ENCODE data around the gene RND3. TPM values are rescaled to one million over a fixed set of nuclear protein-coding genes. Genes with fewer than 3 reads are reported as not detected.

RND3 gene
- total RNA-seq, 2 experiments from 2014 or later, result not detected

DNA sequence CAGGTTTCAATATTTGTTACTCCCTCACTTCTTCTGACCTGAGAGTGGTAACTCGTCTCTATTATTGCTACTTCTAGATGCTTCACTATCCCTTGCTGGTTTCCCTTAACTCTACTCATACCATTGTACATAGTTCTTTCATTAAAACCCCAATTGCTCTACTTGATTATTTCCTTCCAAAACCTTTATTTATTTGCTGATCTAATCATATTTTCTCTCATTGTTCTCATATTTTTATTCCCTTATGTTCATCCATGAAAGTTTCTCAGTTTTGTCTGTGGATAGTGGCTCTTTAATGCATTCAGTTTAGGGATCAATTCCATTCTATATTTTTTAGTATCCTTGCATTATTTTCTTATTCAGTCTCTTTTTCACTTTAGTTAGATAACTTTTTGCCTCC, 42.1 kb downstream of the RND3 start:
- ChIA-PET CTCF (interaction anchor here (0.6 kb wide), 1 partner anchor 761 kb away, joined by 3 read pairs; no protein-coding TSS in a partner anchor), POLR2A (no interaction called here)
- ATAC-seq (no peak), DNase-seq (no peak)
- Mint-ChIP-seq H3K4me1 (no peaks in the 10 kb centered on the region), H3K27me3 (no peaks in the 10 kb centered on the region), H3K27ac (no peak overlapping the region), H3K4me3 (no peak overlapping the region), H3K9me3 (ENCODE audit: low read depth) (no peaks in the 10 kb centered on the region), H3K36me3 (ENCODE audit: low read depth) (no peaks in the 10 kb centered on the region)
- intact Hi-C loops (cut with DNase I, micrococcal nuclease), result no loop called here

DNA sequence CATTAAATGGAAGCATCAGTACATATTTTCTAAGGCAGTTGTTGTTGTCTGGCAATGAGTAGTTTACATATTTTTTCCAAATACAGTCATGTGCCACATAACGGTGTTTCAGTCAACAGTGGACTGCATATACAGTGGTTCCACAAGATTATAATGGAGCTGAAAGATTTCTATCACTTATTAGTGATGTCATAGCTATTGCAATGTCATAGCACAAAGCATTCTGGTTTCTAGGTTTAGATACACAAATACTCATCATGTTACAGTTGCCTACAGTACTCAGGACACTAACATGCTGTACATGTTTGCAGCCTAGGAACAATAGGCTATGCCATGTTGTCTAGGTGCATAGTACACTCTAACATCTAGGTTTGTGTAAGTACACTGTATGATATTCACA, 45.0 kb downstream of the RND3 start:
- CTCF ChIA-PET, result no interaction called here

DNA sequence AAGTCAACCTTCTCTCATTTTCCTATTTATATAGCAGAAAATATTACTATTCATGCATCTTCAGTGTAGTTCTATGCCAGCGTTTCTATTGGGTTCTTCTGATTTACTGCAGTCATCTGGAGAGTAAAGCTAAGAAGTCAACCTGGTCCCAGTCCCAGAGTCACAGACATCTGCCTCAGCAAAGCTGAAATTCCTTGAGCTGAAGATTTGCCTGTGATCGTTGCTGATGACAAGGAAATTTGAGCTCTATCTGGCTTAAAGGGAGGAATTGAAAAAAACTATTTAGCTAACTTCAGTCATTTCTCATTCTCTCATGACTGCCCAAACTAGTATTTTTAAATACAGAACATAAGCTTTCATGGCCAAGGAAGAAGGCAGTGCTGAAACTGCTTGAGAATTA, 45.7 kb downstream of the RND3 start:
- Mint-ChIP-seq H3K36me3 (ENCODE audit: low read depth) (no peaks in the 10 kb centered on the region), H3K9me3 (ENCODE audit: low read depth) (no peaks in the 10 kb centered on the region), H3K4me1 (no peaks in the 10 kb centered on the region), H3K4me3 (no peak overlapping the region), H3K27ac (no peak overlapping the region), H3K27me3 (no peaks in the 10 kb centered on the region)
- intact Hi-C loops (cut with DNase I, micrococcal nuclease), result no loop called here
- POLR2A ChIA-PET, result no interaction called here
- ATAC-seq (no peak), DNase-seq (no peak)
- CTCF ChIA-PET, result interaction anchor here (0.9 kb wide), 1 partner anchor 85 kb away, joined by 3 read pairs; no protein-coding TSS in a partner anchor

More for the DNA sequence above, 45.0 kb downstream of the RND3 start:
- ATAC-seq (no peak), DNase-seq (no peak)
- Mint-ChIP-seq H3K27ac (no peak overlapping the region), H3K27me3 (no peaks in the 10 kb centered on the region), H3K9me3 (ENCODE audit: low read depth) (no peaks in the 10 kb centered on the region), H3K36me3 (ENCODE audit: low read depth) (no peaks in the 10 kb centered on the region), H3K4me1 (no peaks in the 10 kb centered on the region), H3K4me3 (no peak overlapping the region)
- intact Hi-C loops (cut with DNase I, micrococcal nuclease), result no loop called here
- POLR2A ChIA-PET, result no interaction called here

DNA sequence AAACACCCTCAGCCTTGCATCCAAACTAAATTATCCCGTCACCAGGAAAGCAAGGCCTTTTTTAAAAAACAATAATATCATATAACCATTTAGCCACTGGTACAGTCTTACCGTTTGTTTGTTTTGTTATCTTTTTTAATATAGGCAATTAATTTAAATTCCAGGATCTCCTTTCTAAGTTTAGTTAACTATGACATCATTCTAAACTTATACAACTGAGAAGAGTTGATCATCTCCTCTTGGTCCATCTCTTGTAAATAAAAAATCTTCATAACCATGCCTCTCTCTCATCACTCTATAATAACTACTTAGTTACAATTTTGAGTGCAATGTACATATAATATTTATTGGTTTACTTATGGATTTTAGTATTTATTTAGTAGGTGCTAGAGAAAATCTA, 46.2 kb downstream of the RND3 start:
- Mint-ChIP-seq H3K27ac (no peak overlapping the region), H3K9me3 (ENCODE audit: low read depth) (no peaks in the 10 kb centered on the region), H3K36me3 (ENCODE audit: low read depth) (no peaks in the 10 kb centered on the region), H3K4me3 (no peak overlapping the region), H3K4me1 (no peaks in the 10 kb centered on the region), H3K27me3 (no peaks in the 10 kb centered on the region)
- DNase-seq (no peak), ATAC-seq (no peak)
- CTCF ChIA-PET, result interaction anchor here (0.9 to 1.2 kb wide), 2 partner anchors 84 to 798 kb away, joined by 3 read pairs; no protein-coding TSS in a partner anchor
- POLR2A ChIA-PET, result no interaction called here
- intact Hi-C loops (cut with DNase I, micrococcal nuclease), result no loop called here

DNA sequence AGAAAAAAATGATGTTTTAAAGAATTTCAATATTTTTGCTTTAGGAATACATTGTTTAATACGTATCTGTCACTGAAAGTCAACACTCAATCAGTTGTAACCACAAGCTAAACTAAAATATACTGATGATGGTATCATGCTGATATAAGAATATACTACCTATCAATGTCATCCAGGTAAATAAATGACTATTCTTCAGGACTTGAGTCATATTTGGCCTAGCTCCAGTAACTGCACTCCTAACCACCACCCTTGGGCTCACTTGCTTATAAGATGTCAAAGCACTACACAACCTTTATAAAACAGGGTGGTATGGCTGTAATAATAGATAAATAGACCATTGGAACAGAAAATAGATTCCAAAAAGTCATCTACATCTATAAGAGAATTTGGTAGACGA, 48.8 kb downstream of the RND3 start:
- ATAC-seq (no peak), DNase-seq (no peak)
- H3K4me1 Mint-ChIP-seq, result no peaks in the 10 kb centered on the region
- peaks cover 3% of the 10 kb centered on the region for H3K9me3 Mint-ChIP-seq (ENCODE audit: low read depth)
- H3K4me3 Mint-ChIP-seq, result no peak overlapping the region
- intact Hi-C loops (cut with DNase I, micrococcal nuclease), result no loop called here
- CTCF ChIA-PET, result interaction anchor here (0.7 kb wide), 1 partner anchor 448 kb away, joined by 3 read pairs; no protein-coding TSS in a partner anchor
- no peak overlapping the region for H3K27ac Mint-ChIP-seq
- H3K36me3 Mint-ChIP-seq (ENCODE audit: low read depth), result no peaks in the 10 kb centered on the region
- no peaks in the 10 kb centered on the region for H3K27me3 Mint-ChIP-seq
- POLR2A ChIA-PET, result no interaction called here

DNA sequence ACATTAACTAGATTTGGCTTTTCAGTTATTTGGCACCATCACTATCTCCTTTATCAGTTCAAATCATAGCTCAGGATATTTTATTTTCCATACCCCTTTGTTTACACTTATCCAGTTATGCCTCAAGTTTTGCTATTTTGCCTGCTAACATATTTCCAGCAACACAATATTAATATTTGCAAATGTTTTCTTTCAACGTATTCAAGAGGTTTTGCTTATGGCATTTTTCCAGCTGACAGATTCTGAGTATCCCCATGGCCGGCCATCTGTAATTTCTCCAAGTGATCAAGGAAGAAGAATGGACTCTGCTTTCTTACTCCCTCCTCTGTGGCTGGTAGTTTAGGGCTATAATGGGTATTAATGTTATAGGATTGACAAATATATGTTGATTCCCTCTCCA, 49.4 kb downstream of the RND3 start:
- no peak for DNase-seq
- intact Hi-C loops (cut with DNase I, micrococcal nuclease), result no loop called here
- no peak overlapping the region for H3K4me3 Mint-ChIP-seq
- POLR2A ChIA-PET, result no interaction called here
- CTCF ChIA-PET, result interaction anchor here (0.7 to 1.0 kb wide), 2 partner anchors 9 to 449 kb away, joined by 3 read pairs; no protein-coding TSS in a partner anchor
- peaks cover 3% of the 10 kb centered on the region for H3K9me3 Mint-ChIP-seq (ENCODE audit: low read depth)
- H3K27me3 Mint-ChIP-seq, result no peaks in the 10 kb centered on the region
- H3K27ac Mint-ChIP-seq, result no peak overlapping the region
- no peaks in the 10 kb centered on the region for H3K4me1 Mint-ChIP-seq
- H3K36me3 Mint-ChIP-seq (ENCODE audit: low read depth), result no peaks in the 10 kb centered on the region
- ATAC-seq, result no peak

DNA sequence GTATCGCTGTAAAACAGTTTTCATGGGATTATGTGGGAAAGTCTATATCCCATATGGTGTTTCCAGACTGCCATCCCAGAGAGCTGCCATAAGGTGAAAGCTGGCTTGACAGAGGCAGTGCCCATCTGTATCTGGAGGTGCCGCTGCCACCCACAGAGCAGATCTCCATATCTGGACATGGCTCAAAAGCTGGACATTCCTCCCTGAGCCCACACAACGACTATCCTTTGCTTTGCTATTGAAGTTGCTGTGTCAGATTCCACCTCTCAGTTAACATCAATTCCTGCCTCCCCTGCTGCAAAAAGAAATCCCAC, 55.2 kb downstream of the RND3 start:
- H3K27ac Mint-ChIP-seq, result no peak overlapping the region
- CTCF ChIA-PET, result interaction anchor here (0.6 kb wide), 1 partner anchor 163 kb away, joined by 5 read pairs; no protein-coding TSS in a partner anchor
- intact Hi-C loops (cut with DNase I, micrococcal nuclease), result no loop called here
- H3K9me3 Mint-ChIP-seq (ENCODE audit: low read depth), result peaks cover 5% of the 10 kb centered on the region
- H3K4me3 Mint-ChIP-seq, result no peak overlapping the region
- no peak for DNase-seq
- POLR2A ChIA-PET, result no interaction called here
- peaks cover 2% of the 10 kb centered on the region for H3K27me3 Mint-ChIP-seq
- no peak for ATAC-seq
- no peaks in the 10 kb centered on the region for H3K36me3 Mint-ChIP-seq (ENCODE audit: low read depth)
- no peaks in the 10 kb centered on the region for H3K4me1 Mint-ChIP-seq

DNA sequence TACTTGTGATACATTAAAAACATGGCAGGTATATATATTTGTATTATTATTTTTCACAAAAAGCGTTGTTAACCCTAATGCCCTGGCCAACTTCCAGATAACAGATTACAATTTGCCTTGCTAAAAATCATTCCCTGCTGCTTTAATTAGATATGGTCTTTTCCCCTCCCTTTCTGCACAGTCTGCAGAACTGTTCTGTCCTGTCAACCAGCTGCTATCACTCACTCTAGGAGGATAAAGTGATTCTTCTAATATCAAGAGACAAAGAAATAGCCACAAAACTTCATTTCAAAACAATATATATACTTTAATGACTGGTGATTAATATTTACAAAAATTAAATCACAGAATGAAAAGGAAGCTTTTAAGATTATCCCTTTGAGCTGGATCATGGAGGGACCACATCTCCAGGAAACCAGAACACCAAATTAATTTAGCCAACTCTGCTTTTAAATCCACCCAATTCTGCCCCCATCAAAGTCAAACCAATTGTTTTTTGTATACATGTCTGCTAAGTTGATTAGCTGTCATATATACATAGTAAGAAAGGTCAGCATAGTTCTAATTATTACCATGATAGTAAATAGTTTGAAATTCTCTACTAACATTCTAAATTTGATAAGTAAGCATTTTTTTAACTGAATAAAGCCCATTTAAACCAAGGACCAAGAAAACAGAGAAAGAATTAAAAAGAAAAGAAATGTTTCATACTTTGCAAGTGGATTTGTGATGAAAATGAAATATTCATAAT, 55.7 kb downstream of the RND3 start:
- no peaks in the 10 kb centered on the region for H3K36me3 Mint-ChIP-seq (ENCODE audit: low read depth)
- ChIA-PET POLR2A (no interaction called here), CTCF (interaction anchor here (0.6 kb wide), 1 partner anchor 163 kb away, joined by 5 read pairs; no protein-coding TSS in a partner anchor)
- no peak overlapping the region for H3K27ac Mint-ChIP-seq
- peaks cover 5% of the 10 kb centered on the region for H3K9me3 Mint-ChIP-seq (ENCODE audit: low read depth)
- no peaks in the 10 kb centered on the region for H3K4me1 Mint-ChIP-seq
- DNase-seq (no peak), ATAC-seq (no peak)
- H3K27me3 Mint-ChIP-seq, result peaks cover 2% of the 10 kb centered on the region
- intact Hi-C loops (cut with DNase I, micrococcal nuclease), result no loop called here
- no peak overlapping the region for H3K4me3 Mint-ChIP-seq

DNA sequence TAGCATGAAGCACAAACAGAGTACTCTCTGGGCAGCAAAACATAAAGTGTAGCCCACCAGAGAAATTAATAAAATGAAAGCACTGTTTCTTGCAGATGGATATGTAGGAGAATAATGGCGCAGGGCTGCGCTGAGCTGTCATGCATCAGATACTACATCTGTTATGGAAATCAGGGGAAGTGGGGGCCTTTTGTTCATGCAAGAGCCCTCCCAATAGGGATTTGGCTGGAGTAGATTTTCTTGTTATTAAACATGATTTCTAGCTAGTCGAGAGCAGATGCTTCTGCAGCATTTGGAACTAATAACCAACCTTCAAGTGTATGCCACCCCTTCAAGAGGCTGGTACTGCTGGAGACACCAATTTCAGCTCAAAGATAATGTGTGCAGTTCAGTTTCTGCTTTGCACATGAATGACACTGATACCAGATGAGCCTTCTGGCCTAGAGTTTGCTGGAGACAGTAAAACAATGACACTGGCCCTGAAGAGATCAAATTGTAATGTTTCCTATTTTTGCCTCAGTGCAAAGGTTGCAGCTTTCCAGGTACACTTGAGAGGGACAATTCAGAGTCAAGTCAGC, 58.0 kb downstream of the RND3 start:
- peaks cover 2% of the 10 kb centered on the region for H3K9me3 Mint-ChIP-seq (ENCODE audit: low read depth)
- POLR2A ChIA-PET, result no interaction called here
- ATAC-seq, result no peak
- H3K4me1 Mint-ChIP-seq, result no peaks in the 10 kb centered on the region
- DNase-seq, result no peak
- no peaks in the 10 kb centered on the region for H3K36me3 Mint-ChIP-seq (ENCODE audit: low read depth)
- H3K27ac Mint-ChIP-seq, result no peak overlapping the region
- peaks cover 4% of the 10 kb centered on the region for H3K27me3 Mint-ChIP-seq
- H3K4me3 Mint-ChIP-seq, result no peak overlapping the region
- CTCF ChIA-PET, result no interaction called here
- intact Hi-C loops (cut with DNase I, micrococcal nuclease), result no loop called here

DNA sequence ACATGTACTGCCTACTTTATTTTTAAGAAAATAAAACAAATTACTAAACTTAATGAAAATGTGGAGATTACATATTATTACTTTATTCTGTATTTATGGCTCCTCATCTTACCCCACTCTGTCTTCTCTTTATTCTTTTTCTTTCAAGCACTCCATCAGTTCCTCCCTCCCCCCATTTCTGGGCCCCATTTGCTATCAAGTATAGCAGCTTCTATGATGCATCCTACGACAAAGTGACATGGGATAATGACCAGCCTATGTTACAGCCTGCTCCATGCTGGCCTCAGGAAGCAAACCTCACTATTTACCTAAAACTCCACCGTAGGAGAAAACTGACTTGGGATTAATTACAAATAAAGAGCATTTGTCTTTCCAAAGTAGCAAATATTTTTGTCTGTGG, 58.8 kb downstream of the RND3 start:
- intact Hi-C loops (cut with DNase I, micrococcal nuclease), result no loop called here
- no peak overlapping the region for H3K27ac Mint-ChIP-seq
- peaks cover 2% of the 10 kb centered on the region for H3K9me3 Mint-ChIP-seq (ENCODE audit: low read depth)
- DNase-seq, result no peak
- no peaks in the 10 kb centered on the region for H3K4me1 Mint-ChIP-seq
- H3K27me3 Mint-ChIP-seq, result peaks cover 4% of the 10 kb centered on the region
- CTCF ChIA-PET, result no interaction called here
- POLR2A ChIA-PET, result no interaction called here
- no peak for ATAC-seq
- no peak overlapping the region for H3K4me3 Mint-ChIP-seq
- H3K36me3 Mint-ChIP-seq (ENCODE audit: low read depth), result no peaks in the 10 kb centered on the region

DNA sequence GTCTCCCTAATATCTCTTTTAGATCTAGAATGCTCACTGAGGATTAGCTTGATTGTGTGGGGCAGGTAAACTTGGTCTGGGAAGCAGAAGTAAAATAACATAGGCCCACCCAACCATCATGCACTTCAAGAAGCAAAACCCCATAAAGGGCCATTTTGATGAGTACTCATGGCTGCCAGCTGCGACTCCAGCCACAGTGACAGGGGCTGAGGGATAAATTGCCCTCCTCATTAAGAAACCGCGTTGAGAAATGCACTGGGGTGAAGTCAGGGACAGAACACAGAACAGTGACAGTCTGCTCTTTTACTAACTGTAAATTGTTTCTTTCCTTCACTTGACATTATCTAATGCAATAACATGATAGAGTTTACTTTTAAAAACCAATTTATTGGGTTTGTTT, 60.2 kb downstream of the RND3 start:
- no peaks in the 10 kb centered on the region for H3K36me3 Mint-ChIP-seq (ENCODE audit: low read depth)
- H3K27me3 Mint-ChIP-seq, result peaks cover 2% of the 10 kb centered on the region
- intact Hi-C loops (cut with DNase I, micrococcal nuclease), result no loop called here
- H3K4me3 Mint-ChIP-seq, result no peak overlapping the region
- no peaks in the 10 kb centered on the region for H3K4me1 Mint-ChIP-seq
- DNase-seq, result no peak
- no peak for ATAC-seq
- ChIA-PET POLR2A (no interaction called here), CTCF (no interaction called here)
- H3K9me3 Mint-ChIP-seq (ENCODE audit: low read depth), result no peaks in the 10 kb centered on the region
- H3K27ac Mint-ChIP-seq, result no peak overlapping the region

DNA sequence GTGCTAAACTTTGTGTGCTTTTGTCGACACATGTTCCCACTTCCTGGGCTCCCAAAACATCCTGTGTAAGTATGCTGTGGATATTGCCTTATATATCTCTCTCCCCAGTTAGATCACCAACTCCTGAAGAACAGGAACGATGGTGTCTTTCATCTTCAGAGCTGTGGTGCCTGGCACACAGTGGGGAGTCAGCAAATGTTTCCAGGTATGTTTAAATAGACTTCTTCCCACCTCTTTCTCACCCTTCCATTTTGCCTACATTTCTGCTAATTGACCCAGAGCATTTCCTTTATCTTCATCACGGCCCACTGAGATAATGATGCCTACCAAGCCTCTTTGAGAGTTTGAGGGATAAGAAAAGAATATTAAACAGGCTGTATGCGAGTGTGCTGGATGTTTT, 60.7 kb downstream of the RND3 start:
- no peak for DNase-seq
- Mint-ChIP-seq H3K27ac (no peak overlapping the region), H3K27me3 (peaks cover 2% of the 10 kb centered on the region), H3K4me3 (no peak overlapping the region), H3K4me1 (no peaks in the 10 kb centered on the region), H3K36me3 (ENCODE audit: low read depth) (no peaks in the 10 kb centered on the region), H3K9me3 (ENCODE audit: low read depth) (peaks cover 2% of the 10 kb centered on the region)
- ATAC-seq, result no peak
- intact Hi-C loops (cut with DNase I, micrococcal nuclease), result no loop called here
- CTCF ChIA-PET, result no interaction called here
- POLR2A ChIA-PET, result no interaction called here
